ENCODE measurements around the gene BBS5. TPM values are rescaled to one million over a fixed set of nuclear protein-coding genes. Genes with fewer than 3 reads are reported as not detected.
"Not testable (repeated sequence)": the region's sequence is repeated elsewhere in the genome, so short reads cannot be mapped to it uniquely, and the experiment has no call there.

BBS5 gene
- total RNA-seq, 1 donor from 2014 or later = 1.3 TPM

DNA sequence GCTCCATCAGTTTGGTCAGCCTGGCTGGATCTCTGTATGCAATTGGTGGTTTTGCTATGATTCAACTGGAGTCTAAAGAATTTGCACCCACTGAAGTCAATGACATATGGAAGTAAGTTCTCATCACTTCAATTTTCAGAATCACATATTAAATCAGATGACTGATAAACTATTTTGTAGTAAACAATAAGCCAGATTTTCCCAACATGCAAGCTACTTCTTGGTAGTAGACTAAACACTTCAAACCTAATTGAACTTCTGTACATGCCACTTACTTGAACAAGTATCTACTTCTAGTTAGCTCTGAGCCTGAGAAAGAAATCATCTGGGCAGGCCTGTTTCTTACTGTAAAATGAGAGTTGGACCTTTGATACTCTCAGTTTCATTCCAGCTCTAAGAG lies 41.6 kb downstream of the BBS5 start:
- Histone ChIP-seq H3K36me3 (ENCODE audit: control insufficient read depth, insufficient read depth, low read length) (no peaks in the 10 kb centered on the region), H3K4me3 (ENCODE audit: low read depth, low read length) (no peak overlapping the region), H3K27me3 (ENCODE audit: control insufficient read depth, insufficient read depth, low read length) (no peaks in the 10 kb centered on the region)
- FAIRE-seq (no peak), DNase-seq (ENCODE audit: low read depth) (no peak)
- TF ChIP-seq, protein P1, sequence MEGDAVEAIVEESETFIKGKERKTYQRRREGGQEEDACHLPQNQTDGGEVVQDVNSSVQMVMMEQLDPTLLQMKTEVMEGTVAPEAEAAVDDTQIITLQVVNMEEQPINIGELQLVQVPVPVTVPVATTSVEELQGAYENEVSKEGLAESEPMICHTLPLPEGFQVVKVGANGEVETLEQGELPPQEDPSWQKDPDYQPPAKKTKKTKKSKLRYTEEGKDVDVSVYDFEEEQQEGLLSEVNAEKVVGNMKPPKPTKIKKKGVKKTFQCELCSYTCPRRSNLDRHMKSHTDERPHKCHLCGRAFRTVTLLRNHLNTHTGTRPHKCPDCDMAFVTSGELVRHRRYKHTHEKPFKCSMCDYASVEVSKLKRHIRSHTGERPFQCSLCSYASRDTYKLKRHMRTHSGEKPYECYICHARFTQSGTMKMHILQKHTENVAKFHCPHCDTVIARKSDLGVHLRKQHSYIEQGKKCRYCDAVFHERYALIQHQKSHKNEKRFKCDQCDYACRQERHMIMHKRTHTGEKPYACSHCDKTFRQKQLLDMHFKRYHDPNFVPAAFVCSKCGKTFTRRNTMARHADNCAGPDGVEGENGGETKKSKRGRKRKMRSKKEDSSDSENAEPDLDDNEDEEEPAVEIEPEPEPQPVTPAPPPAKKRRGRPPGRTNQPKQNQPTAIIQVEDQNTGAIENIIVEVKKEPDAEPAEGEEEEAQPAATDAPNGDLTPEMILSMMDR (IDR thresholded peaks at IDR 0.05; ENCODE audit: insufficient read depth, low read length, severe bottlenecking) = no peak

DNA sequence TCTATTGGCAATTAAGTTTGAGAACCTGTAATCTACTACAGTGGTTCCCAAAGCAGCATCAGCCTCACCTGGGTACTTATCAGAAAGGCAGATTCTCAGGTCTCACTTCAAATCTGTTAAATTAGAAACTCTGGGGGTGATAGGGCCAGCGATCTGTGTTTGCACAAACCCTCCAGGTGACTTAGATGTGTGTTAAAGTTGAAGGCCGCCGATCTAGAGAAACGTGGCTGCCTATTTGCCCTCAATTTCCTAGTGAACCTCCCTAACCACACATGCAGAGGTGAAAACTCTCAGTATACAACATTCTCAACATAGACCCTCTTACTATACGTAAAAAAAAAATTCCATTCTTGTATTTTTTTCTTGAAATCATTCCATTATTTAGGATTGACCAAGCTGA lies 44.4 kb downstream of the BBS5 start:
- no peak for FAIRE-seq
- DNase-seq (ENCODE audit: low read depth) = no peak
- H3K27me3 ChIP-seq (ENCODE audit: control insufficient read depth, insufficient read depth, low read length) = no peaks in the 10 kb centered on the region
- no peak overlapping the region for H3K4me3 ChIP-seq (ENCODE audit: low read depth, low read length)
- TF ChIP-seq, protein P1 (IDR thresholded peaks at IDR 0.05; ENCODE audit: insufficient read depth, low read length, severe bottlenecking) = no peak
- H3K36me3 ChIP-seq (ENCODE audit: control insufficient read depth, insufficient read depth, low read length) = no peaks in the 10 kb centered on the region

DNA sequence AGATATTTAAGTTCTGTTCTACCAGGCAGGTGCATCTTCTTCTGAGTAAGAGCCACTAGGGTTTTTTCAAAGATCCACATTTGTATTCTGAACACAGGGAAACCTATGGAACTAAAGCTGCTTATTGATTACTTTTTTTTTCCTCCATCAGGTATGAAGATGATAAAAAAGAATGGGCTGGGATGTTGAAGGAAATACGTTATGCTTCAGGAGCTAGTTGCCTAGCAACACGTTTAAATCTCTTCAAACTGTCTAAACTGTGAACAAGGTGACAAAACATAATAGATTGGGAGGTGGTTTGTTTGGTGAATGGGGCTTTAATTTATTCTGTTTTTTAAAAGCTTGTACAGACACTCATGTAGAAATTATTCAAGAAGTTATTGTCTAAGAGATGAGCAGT lies 46.1 kb downstream of the BBS5 start:
- no peaks in the 10 kb centered on the region for H3K36me3 ChIP-seq (ENCODE audit: control insufficient read depth, insufficient read depth, low read length)
- TF ChIP-seq, protein P1 (IDR thresholded peaks at IDR 0.05; ENCODE audit: insufficient read depth, low read length, severe bottlenecking) = no peak
- H3K4me3 ChIP-seq (ENCODE audit: low read depth, low read length) = no peak overlapping the region
- FAIRE-seq = no peak
- DNase-seq (ENCODE audit: low read depth) = no peak
- H3K27me3 ChIP-seq (ENCODE audit: control insufficient read depth, insufficient read depth, low read length) = no peaks in the 10 kb centered on the region

DNA sequence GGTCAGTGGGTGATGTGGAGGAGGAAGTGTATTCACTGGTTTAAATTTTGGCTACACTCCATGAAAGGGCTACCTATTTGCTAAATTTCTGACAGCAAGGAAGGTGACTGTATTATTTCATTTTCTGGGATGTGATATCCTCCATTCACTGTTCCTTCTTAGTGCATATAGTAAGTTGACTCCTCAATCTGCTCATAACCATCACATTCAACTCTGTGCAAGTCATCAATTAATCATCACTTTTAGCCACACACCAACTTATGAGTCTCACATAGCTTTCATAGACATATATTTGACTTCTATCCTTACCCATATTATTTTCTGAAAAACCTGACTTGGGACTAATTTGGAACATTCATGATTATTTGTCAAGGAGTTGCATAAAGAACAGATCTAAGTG lies 47.2 kb downstream of the BBS5 start:
- FAIRE-seq (no peak), DNase-seq (ENCODE audit: low read depth) (peak; percentile 60)
- TF ChIP-seq, protein P1 (IDR thresholded peaks at IDR 0.05; ENCODE audit: insufficient read depth, low read length, severe bottlenecking) = no peak
- H3K4me3 ChIP-seq (ENCODE audit: low read depth, low read length) = no peak overlapping the region
- no peaks in the 10 kb centered on the region for H3K36me3 ChIP-seq (ENCODE audit: control insufficient read depth, insufficient read depth, low read length)
- H3K27me3 ChIP-seq (ENCODE audit: control insufficient read depth, insufficient read depth, low read length) = no peaks in the 10 kb centered on the region

DNA sequence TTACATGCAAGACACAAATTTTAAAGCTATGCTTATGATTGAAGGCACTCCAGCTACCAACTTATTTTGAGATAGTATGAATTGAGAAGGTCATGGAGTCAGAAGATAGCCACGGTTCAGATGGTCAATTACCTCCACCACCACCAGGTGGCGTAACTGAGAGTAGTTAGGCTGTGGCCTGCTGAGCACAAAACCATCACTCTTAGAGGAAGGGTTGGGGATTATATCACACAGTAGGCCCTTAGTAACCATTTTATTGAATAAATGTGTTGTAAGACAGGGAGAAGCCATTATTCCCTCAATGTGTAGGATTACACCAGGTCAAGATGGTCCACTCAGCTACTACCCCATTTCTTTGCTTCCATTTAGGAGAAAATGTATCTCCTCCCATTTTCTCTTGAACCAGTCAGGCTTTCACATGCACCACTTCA lies 49.0 kb downstream of the BBS5 start:
- DNase-seq (ENCODE audit: low read depth) = peak; percentile 56
- TF ChIP-seq, protein P1 (IDR thresholded peaks at IDR 0.05; ENCODE audit: insufficient read depth, low read length, severe bottlenecking) = peak; percentile 83
- FAIRE-seq = no peak
- Histone ChIP-seq H3K4me3 (ENCODE audit: low read depth, low read length) (no peak overlapping the region), H3K36me3 (ENCODE audit: control insufficient read depth, insufficient read depth, low read length) (no peaks in the 10 kb centered on the region), H3K27me3 (ENCODE audit: control insufficient read depth, insufficient read depth, low read length) (no peaks in the 10 kb centered on the region)

DNA sequence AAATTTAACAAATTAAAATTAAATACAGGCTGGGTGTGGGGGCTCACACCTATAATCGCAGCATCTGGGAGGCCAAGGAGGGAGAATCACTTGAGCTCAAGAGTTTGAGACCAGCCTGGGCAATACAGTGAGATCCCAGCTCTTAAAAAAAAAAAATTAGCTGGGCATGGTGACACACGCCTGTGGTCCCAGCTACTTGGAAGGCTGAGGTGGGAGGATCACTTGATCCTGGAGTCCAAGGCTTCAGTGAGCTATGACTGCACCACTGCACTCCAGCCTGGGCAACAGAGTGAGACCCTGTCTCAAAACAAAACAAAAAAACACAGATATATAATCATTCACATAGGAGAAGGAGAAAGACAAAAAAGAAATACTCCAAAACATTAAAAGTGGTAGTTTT lies 60.2 kb downstream of the BBS5 start:
- H3K36me3 ChIP-seq (ENCODE audit: control insufficient read depth, insufficient read depth, low read length); H3K27me3 ChIP-seq (ENCODE audit: control insufficient read depth, insufficient read depth, low read length); DNase-seq (ENCODE audit: low read depth); H3K4me3 ChIP-seq (ENCODE audit: low read depth, low read length); FAIRE-seq: not testable (repeated sequence)

All from bronchial epithelial cell (primary cell).